ENCODE measurements around the gene ROR2.
A peak's percentile ranks its signal among the peaks of the same experiment; 100 is the strongest.

Gene ROR2

GRCh38 chr9:91789941-91790340, 160.1 kb downstream of the ROR2 start:
- DNase-seq: no peak

DNA sequence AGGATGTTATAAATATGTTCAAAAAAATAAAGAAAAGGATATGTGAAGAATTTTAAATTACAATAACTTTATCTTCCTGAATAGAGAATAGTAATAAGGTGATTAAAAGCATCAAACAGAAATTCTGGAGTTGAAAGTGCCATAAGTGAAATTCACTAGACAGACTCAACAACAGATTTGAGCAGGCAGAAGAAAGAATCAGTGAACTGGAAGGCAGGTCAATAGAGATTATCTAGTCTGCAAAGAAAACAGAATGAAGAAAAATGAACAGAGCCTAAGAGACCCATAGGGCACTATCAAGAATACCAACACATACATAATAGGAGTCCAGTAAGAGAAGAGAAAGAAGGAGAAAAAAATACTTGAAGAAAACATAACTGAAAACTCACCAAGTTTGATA, 162.1 kb downstream of the ROR2 start:
- DNase-seq: no peak

DNA sequence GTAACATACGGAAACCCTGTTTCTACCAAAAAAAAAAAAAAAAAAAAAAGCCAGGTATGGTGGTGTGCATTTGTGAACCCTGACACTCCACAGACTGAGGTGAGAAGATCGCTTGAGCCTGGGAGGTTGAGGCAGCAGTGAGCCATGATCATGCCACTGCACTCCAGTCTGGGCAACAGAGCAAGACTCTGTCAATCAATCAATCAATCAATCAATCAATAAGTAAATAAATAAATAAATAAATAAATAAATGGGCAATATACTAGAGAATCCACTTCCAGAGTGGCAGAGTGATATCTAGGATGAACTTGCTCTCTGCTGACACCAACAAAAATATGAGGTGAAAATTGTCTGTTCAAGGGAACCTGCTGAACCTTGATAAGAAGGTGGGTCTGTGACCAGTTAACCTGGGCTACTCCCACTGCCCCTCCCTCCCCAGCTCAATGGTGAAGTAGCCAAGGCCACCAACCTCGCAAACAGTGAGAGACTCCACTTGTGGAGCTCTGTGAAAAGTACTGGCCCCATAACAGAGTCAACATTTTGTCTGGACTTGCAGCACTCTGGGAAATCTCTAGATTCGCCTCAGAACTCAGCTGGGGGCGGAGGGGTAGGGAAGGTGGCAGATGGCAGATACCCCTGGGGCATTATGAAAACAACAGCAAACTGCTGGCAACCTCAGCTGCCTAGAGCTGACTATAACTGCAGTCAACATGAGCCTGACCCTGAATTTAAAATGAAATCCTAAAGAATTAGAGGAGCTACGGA, 163.7 kb downstream of the ROR2 start:
- DNase-seq: no peak

- DNase-seq: no peak
These were observed 164.6 kb downstream of the ROR2 start for GRCh38 chr9:91785447-91785842.

GRCh38 chr9:91784673-91785446, 165.2 kb downstream of the ROR2 start:
- no peak for DNase-seq

DNA sequence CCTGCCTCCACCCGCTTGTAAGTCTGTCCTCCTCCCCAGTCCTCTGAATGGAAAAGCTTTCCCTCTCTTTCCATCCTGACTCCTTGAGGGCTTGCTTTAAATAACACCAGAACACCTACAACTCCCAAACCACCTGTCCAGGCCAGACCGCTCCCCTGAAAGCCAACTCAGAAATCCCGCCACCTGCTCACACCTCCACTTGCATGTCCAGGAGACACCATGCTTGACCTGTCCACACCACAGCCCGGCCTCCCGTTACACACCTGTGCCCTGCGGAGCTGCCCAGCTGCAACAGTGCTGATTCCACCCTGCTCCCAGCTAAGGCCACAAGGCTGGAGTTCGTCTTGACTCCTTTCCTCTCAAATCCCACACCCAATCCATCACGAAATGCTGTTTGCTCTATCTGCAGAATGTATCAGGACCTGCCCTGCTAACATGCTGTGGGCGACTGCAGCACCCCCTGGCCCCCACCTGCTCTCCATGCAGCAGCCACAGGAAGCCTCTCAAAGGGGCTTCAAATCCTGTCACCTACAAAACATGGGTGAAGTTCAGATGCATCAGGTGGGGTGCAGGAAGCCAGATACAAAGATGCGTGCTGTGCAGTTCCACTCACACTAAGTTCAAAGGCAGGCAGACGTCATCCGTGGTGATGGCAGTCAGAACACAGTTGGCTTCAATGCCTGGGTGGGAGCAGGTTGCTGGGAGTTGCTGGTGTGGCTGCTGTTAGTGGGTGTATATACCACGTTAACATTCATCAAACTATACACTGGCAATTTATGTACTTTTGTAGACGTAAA, 166.0 kb downstream of the ROR2 start:
- no peak for DNase-seq

GRCh38 chr9:91783411-91783810, 166.6 kb downstream of the ROR2 start:
- peak; percentile 36 to 46 for DNase-seq

- DNase-seq: no peak
These were observed 167.3 kb downstream of the ROR2 start for GRCh38 chr9:91782708-91783214.

DNA sequence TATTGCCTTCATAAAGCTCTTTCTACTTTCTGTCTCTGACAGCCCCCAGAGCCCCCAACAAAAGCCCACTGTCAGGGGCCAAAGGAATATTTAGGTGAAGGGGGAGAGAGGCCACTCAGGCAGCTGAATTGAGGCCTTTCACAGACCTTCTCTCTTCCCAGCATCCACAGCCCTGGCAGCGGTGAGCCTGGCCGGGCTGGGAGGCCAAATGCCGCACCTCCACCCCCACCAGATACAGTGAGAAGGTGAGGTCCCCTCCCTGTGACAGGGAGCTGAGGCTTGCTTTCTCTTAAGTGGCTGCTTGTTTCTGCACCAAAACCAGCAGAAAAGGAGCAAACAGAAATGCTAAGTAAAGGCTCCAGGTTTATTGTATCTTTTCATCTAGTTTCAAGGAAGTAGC, 168.1 kb downstream of the ROR2 start:
- DNase-seq: no peak

DNA sequence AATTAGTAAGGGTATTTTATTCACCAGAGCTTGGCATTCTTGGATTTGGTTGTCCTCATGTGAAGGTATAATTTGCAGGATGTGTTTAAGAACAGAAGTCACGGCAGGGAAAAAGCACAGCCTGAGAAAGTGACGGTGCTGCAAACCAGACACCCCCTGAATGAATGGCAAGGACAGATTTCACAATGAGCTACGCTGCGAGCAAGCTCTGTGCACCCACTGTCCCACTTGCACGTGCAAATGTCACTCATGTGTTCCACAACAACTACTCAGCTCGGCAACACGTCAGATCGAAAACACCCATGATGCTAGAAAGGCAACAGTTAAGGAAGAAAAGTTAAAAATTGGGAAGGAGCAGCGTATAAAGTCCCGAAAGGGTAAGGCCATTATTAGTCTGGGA, 168.9 kb downstream of the ROR2 start:
- no peak for DNase-seq

GRCh38 chr9:91778031-91778430, 172.0 kb downstream of the ROR2 start:
- DNase-seq: no peak

GRCh38 chr9:91777292-91777830, 172.7 kb downstream of the ROR2 start:
- no peak for DNase-seq

DNA sequence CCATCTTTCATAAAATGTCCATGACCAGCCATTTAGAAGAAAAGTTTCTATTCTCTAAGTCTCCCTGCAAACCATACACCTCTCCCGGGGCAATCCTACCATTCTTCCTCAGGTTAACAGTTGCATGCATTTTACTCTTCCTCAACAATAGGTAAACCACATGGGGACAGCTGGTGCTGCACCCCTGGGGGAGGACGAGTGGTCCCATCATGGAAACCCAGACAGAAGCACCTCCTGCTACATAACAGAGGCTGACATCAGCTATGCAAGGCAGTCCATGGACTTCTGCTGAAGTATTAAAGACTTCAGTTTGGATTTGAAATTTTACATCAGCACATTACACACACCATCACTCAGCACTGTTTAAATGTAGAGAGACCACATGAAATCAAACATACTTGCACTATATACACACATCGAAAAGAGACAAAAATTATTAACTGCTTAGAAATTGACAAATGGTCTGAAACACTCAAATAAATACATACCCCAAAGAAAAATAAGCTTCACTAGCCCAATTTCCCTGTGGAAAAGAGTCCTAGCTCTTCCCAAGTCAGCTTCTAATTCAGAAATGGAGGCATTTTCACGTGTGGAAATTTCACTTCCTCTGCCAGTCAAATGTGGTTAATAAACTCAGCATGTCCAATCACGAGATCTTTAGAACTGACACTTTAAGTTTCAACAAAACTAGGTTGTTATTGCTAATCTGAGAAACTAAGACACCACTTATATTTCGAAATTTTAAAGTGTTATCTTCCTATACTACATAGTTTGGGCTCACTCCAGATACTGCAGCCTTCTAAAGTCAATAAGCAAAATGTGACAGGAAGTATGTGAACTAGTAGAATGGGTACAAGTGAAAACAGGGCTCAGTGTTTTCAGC, 173.4 kb downstream of the ROR2 start:
- no peak for DNase-seq

- no peak for DNase-seq
These were observed 174.4 kb downstream of the ROR2 start for GRCh38 chr9:91775708-91776028.

GRCh38 chr9:91775011-91775707, 174.9 kb downstream of the ROR2 start:
- peak; percentile 65 to 71 for DNase-seq

DNA sequence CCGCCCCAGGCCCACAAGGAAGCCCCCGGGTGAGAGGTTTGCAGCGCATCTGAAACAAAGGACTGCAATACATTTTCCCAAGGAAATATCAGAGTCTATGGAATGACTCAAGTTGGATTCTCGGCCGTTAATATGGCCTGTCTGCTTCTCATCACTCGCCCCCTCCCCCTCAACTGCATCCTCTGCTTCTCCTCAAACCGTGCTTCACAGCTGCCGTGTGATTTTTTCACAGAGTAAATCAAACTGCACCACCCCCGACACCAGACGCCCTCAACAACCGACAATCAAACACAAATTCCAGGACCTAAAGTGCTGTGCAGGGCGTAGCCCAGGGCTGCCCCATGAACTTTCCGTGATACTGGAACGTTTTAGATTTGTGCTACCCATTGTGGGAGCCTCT, 176.9 kb downstream of the ROR2 start:
- no peak for DNase-seq

GRCh38 chr9:91771864-91772263, 178.2 kb downstream of the ROR2 start:
- no peak for DNase-seq

DNA sequence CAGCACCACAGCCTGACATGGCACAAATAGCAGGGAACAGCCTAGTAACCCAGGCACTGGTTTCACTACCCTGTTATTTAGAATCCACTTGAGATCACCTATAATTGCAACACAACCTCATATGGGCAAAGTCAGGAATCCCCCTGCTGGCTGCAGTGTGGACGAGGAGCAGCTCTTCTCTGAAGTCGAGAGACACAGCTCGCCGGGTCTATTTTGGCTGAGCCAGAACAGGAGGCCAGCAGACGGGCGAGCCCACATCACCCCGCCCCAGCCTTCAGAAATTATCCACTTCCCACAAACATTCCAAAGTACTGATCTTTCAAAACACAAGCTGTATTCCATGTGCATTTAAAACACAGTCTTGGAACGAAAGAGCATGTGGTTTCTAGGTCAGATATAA, 179.0 kb downstream of the ROR2 start:
- DNase-seq: no peak

DNA sequence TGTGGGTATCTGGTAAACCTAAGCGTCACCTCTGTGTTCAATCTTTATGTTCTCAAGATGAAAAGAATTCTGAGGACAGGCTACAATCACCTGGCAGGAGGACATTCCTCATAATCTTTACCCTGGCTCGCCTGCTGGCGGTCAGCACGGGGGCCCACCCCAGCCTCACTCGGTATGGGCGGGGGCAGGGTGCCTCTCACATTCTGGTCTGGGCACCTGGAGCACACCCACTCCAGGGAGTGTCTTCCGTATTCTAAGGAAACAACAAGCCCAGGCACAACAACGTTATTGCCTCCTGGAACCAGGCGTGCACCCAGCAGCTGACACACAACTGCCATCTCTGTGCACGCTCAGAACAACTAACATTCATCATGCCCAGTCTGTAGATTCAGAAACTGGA, 179.8 kb downstream of the ROR2 start:
- DNase-seq: no peak

DNA sequence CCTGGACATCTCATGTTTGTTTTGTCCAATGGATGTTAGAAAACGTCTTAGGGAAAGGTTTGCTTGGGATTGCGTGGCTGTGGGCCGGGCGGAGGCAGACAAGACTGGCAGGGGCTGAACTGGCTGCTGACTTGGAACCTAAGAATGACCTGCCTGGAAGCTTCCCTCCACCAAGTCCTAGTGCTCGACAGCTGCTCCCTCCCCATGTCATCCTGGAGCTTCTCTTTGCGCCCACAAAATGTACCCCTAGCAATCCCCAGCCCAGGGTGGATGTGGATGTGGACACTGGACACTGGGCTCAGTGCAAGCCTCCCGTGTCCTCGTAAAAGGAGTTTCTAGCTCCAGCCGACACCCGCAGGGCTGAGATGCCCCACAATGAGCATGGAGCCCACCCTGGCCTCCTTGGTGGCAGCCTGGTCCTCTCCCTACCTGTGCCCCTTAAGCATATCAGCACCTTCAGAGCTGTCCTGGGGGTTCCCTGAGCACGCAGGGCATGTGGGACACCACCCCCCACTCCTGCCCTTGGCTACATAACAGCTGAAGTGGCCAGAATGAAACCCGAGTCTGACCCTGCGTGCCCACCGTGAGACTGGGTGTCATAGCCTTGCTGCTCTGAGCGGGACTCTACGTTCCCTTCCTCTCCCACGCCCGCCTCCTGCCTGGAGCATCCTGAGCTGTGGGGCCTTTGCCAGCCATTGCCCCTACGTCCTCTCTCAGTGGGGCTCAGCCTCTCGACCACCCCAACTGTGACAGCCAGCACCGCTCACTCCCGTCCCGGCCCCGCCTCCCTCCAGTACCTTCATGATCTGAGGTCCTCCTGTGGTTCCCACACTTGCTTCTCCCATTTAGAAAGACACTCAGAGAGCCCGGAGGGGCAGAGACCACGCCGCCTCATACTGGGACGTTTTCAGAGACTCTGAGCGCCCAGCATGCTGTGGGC, 180.8 kb downstream of the ROR2 start:
- no peak for DNase-seq
